GM18867 (cell line): ENCODE measurements around the gene ACTRT3.
"Not testable (repeated sequence)": the region's sequence is repeated elsewhere in the genome, so short reads cannot be mapped to it uniquely, and the experiment has no call there.

Experiments
- ATAC-seq: cut with Tn5 transposase; IDR thresholded peaks from one replicate; pipeline ENCODE4 v1.9.1; 2021; ENCODE audit warnings: mild to moderate bottlenecking, moderate library complexity; ENCODE audit not compliant: unreplicated experiment

Gene ACTRT3

DNA sequence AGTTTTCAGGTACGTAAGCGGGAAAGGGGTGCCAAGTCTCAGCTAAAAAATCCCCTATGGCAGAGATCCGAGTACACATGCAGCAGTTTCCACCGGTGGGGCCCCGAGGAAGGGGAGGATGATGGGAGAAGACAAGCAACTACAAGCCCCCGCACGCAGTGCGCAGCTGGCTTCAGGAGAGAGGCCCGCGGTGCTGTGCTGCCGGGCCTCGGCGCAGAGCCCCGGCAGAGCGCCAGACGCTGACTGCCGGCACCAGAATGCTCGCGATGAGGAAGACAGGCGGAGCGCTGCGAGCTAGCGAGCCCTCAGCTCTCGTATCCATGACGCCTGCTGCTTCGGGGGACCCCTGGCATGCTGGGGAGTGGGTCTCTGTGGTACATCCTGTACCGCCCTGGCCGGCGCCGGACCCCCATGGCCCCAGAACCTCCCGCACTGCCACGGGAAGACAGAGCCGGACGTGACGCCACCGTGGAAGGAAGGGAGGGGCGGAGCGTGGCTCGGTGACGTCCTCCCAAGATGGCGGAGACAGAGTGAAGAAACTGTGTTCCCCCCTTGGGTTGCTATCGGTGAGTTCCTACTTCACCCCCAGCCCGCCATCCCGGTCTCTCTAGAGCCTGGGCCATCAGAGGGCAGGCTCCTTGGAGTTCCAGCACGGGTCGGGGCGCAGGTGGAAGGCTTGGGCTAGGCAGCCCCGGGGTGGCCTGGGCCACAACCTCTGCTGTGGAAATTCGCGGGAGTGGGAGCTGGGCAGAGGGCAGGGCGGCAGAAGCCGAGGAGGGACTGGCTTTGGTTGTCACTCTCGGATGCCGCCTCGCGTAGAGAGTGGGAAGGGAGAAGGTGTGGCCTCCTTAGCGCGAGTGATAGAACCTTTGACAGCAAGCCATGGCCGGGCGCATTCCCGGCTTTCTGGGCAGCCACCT, 3.8 kb upstream of the ACTRT3 start, which contains the start of gene MYNN:
Gene MYNN (plus strand): TSS at position 500 of the 920 bp plus-strand sequence. CDS start 900 bp downstream, outside the sequence.
- peak; percentile 81 for ATAC-seq

DNA sequence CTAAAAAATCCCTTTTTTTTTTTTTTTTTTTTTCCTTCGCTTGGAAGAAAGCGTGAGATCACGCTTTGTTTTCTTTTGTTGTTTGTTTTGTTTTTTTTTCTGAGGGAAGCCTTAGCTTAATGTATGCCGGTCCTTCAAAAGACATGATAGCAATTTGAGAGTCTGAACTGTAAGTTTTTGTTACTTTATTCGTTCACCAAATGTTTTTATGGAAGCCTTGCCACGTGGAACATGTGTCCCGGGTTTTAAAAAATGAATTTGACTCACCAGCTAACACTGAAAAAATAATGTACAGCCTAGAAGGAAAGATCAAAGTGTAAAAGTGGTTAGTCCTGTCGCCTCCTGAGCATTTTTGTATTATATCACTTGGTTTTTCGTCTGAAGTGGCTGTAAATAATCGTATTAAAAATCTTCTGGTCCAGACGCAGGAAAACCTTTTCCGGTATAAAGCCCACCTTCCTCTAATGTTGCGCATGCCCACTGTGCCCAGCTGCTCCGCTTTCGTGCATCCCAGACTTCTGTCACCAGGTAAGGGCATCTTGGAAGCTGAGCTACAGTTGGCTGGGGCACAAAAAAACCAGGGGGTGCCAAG, 3.0 kb upstream of the ACTRT3 start:
- ATAC-seq: peak; percentile 18

DNA sequence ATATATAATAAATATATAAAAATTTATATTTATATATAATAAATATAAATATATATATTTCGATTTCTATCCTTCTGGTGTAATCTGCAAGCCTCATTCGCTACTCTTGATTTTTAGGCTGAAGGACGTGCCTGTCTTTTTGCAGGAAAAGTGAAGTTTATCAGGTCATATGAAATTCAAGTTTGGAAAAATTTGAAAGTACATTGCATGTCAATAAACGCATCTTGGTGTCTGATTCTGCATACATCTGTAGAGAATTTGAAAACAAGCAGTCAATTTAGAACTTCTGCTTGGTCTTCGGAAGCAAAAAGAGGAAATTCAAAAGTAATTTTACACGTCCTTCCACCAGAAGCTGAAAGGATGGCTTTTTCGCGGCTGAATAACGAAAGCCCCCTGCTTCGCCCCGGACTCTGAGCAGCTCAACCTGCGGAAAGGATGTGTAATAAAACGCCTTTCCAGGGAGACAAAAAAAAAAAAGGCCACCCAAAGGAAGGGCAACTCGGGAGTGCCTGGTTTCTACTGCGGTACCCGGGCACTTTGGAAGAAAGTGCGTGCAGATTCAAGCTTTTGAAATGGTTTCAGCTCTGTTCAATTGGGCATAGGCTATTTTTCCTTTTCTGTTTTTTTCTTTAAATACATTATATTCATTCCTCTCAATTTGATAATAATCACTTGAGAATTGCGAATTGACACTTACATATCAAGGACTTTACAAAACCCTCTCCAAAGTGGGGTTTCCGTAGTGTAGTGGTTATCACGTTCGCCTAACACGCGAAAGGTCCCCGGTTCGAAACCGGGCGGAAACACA, 2.3 kb upstream of the ACTRT3 start:
- ATAC-seq: peak; percentile 14

DNA sequence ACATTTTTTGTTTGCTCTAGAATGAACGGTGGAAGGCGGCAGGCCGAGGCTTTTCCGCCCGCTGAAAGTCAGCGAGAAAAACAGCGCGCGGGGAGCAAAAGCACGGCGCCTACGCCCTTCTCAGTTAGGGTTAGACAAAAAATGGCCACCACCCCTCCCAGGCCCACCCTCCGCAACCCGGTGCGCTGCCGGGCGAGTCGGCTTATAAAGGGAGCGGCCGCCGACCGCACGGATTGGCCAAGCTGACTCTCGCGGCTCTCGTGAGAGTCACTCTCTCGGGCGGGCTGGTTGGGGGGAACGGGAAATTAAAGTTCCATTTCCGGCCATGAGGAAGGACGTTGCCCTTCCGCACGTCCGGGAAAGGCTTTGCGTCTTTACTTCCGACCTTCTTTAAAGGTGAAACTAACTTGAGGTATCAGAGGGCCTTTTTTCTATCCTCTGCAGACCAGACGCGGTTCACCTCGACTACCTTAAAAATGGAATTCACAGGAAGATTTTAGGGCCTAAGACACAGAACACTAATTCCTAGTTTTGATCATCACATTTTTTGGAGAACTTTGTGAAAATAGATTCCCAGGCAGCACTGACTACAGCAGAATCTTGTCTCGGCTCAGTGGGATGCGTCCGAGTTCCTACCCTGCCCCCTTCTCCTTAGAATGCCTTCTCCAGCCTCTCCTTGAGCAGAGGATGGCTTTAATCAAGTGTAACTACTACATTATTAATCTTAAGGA, 4.3 kb downstream of the ACTRT3 start, which contains the start of gene TERC:
Gene TERC (minus strand): TSS at position 179 of the 731 bp plus-strand sequence.
- ATAC-seq: peak; percentile 78

DNA sequence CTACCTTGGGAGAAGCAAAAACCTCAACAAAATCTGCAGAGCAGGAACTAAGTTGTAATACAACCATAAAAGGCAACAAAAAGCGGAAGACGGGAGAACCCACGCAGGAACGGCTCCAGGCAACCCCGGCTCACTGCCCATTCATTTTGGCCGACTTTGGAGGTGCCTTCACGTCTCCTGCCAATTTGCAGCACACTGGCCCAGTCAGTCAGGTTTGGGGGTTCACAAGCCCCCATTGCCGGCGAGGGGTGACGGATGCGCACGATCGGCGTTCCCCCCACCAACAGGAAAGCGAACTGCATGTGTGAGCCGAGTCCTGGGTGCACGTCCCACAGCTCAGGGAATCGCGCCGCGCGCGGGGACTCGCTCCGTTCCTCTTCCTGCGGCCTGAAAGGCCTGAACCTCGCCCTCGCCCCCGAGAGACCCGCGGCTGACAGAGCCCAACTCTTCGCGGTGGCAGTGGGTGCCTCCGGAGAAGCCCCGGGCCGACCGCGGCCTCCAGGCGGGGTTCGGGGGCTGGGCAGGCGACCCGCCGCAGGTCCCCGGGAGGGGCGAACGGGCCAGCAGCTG, 5.0 kb downstream of the ACTRT3 start:
- peak; percentile 35 for ATAC-seq

DNA sequence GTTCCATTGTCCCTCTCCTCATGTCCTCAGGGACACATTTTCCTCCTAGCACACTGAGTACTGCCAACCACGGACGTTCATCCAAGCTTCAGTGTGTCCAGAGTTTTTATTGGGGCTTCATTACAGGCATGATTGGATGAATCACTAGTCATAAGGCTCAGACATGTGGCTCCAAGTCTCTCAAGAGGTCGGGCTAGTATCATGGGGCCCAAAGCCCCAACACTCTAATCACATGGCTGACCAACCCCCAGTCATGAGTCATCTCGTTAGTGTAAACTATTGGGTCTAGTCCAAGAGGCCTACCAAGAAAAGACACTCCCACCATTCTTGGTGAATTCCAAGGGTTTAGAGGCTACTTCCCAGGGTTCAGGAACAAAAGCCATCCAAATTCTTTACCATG, 8.9 kb downstream of the ACTRT3 start:
- ATAC-seq: no peak

DNA sequence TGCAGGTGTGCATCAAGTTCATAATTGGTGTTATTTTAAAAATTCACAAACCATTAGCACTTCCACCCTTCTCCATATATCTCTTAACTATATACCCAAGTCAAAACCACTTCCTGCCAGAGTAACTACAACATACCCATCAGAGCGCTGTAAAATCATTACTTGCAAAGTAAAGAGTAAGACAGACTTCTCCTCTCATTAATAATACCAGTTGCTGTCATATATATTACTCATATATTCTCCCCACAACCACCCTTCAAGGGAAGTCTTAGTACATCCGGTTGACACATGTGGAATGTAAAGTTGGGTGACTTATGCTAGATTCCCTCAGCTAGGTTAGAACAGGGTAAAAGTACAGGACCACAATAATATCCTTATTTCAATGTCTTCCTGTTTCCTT, 10.1 kb downstream of the ACTRT3 start:
- ATAC-seq: peak; percentile 54

DNA sequence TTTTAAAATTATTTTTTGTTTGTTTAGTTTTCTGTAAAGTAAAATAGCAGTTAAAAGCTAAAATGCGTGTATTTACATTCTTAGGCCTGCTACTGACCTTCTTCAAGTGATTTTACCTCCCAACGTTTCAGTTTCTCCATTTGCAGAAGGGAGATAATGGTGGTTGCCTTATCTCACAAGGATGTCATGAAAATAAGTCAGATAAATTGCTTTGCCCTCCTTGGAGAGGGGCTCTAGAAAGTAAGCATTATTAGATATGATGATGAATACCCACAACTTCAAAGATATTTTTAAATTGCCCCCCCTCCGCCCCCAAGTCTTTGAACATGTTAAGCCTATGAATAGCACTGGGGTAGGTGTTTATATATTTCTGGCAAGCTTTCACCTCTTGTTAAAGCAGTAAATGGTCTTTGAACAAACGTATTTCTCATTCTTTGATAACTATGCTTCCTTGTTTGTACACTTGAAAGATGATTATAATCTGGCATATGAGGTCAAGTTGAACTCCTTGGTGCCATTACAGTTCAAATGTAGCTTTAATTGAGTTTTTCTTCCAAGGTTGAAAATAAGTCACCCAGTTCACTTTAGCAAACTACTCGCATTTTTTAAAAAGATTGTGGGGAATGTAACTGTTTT, 10.9 kb downstream of the ACTRT3 start:
- ATAC-seq: no peak

DNA sequence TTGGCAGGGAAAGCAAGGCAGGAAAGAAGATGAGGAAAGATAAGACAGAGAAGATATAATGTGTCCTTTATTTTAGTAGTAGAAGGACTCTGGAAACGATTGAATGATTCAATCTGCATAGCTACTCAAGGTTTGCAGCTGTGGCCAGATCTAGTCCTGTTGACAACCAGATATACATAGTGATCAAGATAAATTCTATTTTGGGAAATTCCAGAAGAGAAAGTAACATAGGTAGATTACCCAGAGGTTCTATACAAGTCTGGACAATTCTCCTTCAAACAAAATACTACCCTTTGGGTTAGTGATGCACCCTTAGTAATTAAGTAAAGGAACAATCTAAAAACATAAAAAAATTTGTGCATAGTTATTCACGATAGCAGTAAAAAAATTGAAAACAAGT, 13.9 kb downstream of the ACTRT3 start:
- no peak for ATAC-seq

DNA sequence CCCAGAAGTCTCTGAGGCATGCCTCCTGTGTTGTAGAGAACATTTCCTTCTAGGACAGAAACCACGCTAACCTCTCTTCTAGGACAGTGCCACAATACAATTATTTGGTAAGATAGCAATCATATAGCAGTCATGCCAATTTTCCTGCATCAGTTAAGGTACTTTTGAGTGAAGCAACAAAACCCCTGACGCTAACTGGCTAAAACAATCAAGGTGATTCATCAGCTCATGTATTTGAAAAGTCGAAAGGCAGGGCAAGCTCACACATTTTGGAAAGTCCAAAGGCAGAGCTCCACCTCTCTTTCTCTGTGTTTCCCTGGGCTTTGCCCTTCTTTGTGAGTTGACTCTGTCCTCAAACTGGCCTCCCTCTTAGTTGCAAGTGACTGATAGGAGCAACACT, 14.7 kb downstream of the ACTRT3 start:
- no peak for ATAC-seq

DNA sequence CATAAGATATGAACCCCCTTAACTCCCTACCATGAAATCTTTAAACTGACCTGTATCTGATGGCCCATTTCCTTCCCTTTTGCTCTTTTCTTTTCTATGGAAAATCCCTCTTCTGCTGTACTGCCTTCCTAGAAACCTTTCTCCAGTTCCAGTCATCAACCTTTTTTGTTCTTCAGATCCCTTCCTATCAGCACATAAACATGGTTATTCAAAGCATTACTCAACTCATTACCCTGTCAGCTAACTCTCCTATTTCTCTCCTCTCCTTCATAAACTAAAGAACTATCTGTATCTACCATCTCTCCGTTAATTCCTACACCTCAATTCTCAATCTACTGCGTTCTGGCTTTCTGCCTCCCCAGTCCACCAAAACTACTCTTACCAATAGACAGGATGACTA, 17.5 kb downstream of the ACTRT3 start:
- ATAC-seq: no peak

DNA sequence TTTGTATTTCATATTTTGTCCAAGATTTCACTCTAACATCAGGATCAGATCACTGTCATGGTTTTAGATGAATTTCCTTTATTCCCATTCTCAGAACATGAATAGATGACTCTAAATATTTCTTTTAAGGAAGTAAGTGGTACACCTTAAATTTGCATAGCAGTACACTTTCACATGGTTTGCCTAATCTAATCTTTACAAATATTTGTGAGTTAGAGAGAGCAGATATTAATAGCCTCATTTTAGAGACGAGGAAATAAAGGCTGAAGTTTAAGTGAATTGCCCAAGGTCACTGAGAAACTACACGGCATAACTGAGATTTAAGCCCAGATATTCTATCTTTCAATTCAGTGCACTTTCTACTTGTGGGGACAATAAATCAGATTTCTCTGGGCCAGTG, 18.7 kb downstream of the ACTRT3 start:
- ATAC-seq: no peak

DNA sequence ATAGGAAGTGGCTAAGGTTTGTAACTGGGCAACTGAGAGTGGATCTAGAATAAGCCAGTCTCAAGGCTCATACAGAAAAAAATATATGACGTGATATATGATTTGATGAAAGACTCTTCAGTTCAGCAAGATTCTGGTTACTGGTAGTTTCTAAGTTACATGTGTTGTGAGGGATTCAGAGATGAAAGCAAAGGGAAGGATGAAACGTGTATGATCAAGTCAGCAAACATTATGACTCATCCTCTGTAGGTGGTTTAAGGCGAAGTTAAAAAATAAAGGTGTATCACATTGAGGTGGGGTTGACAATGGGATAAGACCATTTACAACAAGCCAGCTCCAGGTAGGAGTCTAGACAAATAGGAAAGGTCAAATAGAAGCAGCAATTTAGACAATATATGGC, 20.7 kb downstream of the ACTRT3 start:
- no peak for ATAC-seq

DNA sequence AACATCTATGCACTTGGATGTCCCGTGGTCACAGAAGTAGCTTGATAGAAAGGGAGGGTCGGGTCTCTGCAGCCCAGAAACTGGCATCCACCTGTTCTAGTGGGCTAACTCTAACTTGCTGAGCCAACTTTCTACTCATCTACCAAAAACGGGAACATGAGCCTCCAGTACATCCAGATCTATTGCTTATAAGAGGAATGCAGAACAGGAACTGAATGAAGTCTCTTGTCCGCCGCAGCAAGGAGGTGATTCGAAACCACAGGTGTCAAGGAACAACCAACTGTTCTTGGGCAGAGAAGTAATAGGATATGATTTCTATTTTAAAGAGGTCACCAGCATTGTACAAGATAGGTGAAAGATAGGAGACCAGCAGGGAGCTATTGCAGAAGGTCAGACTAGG, 22.4 kb downstream of the ACTRT3 start:
- no peak for ATAC-seq

DNA sequence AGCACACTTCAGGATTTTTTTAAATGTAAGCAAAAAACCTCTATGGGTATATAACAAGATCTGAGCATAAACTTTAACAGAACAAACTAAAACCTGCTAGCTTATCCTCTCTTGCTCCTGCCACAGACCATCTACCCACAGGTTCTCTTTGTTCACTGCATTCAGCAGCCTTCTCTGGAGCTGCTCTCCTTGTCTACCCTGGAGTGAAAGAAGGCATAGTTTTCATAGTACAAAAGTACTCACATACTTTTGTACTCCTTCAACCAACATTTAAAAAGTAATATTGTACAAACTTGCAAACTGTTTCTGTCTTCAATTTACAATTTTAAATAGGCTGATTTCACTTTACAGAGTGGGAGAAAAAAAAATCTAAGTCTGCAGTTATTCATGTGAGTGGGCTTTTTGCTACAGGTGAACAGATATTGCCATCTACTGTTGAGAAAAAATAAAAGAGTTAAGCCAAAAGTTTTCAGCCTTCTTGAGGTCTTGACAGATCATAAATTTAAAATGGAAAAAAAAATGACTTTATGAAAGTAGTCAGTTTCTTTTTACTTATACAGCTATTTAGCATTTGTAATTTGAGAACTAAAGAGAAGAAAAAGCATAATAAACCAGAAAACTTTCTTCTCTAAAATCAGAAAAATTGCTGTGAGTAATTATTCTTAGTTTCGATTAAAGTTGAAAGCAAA, 24.9 kb downstream of the ACTRT3 start:
- no peak for ATAC-seq

DNA sequence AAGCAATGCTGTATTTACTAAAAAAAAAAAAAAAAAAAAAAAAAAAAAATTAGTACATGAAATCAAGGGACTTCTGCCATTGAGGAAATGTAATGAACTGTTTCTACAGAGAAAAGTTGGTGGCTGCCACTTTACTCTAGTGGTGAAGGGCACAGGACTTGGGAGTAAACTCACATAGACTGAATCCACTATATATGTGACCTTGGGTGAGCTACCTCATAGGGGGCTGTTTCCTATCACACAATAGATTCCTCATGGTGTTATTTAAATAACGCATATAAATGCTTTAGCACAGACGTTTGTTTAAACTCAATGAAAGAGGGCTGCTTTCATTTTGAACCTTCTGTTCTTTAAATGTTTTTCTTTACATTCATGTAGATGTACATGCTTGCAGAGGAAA, 30.3 kb downstream of the ACTRT3 start:
- ATAC-seq: no peak

DNA sequence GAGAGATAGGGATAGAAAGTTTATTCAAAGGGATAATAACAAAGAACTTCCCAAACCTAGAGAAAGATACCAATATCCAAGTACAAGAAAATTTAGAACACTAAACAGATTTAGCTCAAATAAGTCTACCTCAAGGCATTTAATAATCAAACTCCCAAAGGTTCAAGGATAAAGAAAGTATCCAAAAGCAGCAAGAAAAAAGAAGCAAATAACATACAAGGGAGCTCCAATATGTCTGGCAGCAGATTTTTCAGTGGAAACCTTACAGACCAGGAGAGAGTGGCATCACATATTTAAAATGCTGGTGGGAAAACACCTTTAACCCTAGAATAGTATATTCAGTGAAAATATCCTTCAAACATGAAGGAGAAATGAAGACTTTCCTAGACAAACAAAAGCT, 37.5 kb downstream of the ACTRT3 start:
- not testable (repeated sequence) for ATAC-seq

DNA sequence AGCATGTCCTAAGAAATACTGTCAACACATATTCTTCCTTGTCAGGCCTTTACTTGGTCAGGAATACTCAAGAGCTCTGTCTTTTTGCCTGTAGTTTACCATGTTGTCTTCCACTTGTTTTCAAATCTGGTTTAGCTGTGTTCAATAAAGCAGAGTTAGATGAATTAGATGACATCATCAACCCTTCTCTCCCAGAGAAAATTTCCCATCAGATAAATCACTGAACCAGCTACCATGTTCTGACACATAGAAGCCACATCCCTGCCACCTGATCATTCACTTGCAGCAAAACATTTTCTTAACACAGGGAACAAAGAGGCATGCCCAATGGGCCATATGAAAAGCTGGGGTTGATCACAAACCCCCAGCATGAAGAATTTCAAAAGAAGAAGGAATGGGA, 46.6 kb downstream of the ACTRT3 start:
- ATAC-seq: no peak

DNA sequence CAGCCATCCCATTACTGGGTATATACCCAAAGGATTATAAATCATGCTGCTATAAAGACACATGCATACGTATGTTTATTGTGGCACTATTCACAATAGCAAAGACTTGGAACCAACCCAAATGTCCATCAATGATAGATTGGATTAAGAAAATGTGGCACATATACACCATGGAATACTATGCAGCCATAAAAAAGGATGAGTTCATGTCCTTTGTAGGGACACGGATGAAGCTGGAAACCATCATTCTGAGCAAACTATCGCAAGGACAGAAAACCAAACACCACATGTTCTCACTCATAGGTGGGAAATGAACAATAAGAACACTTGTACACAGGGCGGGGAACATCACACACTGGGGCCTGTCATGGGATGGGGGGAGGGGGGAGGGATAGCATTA, 50.9 kb downstream of the ACTRT3 start:
- not testable (repeated sequence) for ATAC-seq
